Measurements from ENCODE around the gene GATAD2B.

GATAD2B gene

GRCh38 chr1:153953859-153954365 is 31.1 kb upstream of the GATAD2B start:
- Histone ChIP-seq H3K36me3 (ENCODE audit: control insufficient read depth in 5 of 5, insufficient read depth in 5 of 5, low read length in 5 of 5) (peaks cover 10 to 55% (median 46%) of the 10 kb centered on the region in 5 donors), H3K4me1 (ENCODE audit: control insufficient read depth in 5 of 5, insufficient read depth in 5 of 5, low read length in 5 of 5) (peaks cover 2 to 29% (median 27%) of the 10 kb centered on the region in 5 donors), H3K27me3 (ENCODE audit: control insufficient read depth in 5 of 5, insufficient read depth in 4 of 5, low read length in 5 of 5) (no peaks in the 10 kb centered on the region), H3K9ac (ENCODE audit: low read length in 5 of 5) (peak overlapping the region in 1 of 5 donors; percentile 13), H3K27ac (ENCODE audit: low read depth, low read length) (no peak overlapping the region), H3K4me3 (ENCODE audit: low read depth in 1 of 5, low read length in 5 of 5) (no peak overlapping the region), H3K9me3 (ENCODE audit: control insufficient read depth in 5 of 5, low read length in 5 of 5) (no peaks in the 10 kb centered on the region)

- Histone ChIP-seq H3K36me3 (ENCODE audit: control insufficient read depth in 5 of 5, insufficient read depth in 5 of 5, low read length in 5 of 5) (peaks cover 10 to 72% (median 61%) of the 10 kb centered on the region in 5 donors), H3K27me3 (ENCODE audit: control insufficient read depth in 5 of 5, insufficient read depth in 4 of 5, low read length in 5 of 5) (no peaks in the 10 kb centered on the region), H3K9ac (ENCODE audit: low read length in 5 of 5) (no peak overlapping the region), H3K4me3 (ENCODE audit: low read depth in 1 of 5, low read length in 5 of 5) (no peak overlapping the region), H3K9me3 (ENCODE audit: control insufficient read depth in 5 of 5, low read length in 5 of 5) (no peaks in the 10 kb centered on the region), H3K27ac (ENCODE audit: low read depth, low read length) (no peak overlapping the region), H3K4me1 (ENCODE audit: control insufficient read depth in 5 of 5, insufficient read depth in 5 of 5, low read length in 5 of 5) (peaks cover 2 to 19% (median 18%) of the 10 kb centered on the region in 5 donors)
Measured at GRCh38 chr1:153951801-153952200, 29.0 kb upstream of the GATAD2B start.

- Histone ChIP-seq H3K4me1 (ENCODE audit: control insufficient read depth in 5 of 5, insufficient read depth in 5 of 5, low read length in 5 of 5) (peaks cover 1 to 16% (median 14%) of the 10 kb centered on the region in 5 donors), H3K36me3 (ENCODE audit: control insufficient read depth in 5 of 5, insufficient read depth in 5 of 5, low read length in 5 of 5) (peaks cover 10 to 72% (median 61%) of the 10 kb centered on the region in 5 donors), H3K4me3 (ENCODE audit: low read depth in 1 of 5, low read length in 5 of 5) (no peak overlapping the region), H3K9me3 (ENCODE audit: control insufficient read depth in 5 of 5, low read length in 5 of 5) (no peaks in the 10 kb centered on the region), H3K9ac (ENCODE audit: low read length in 5 of 5) (no peak overlapping the region), H3K27me3 (ENCODE audit: control insufficient read depth in 5 of 5, insufficient read depth in 4 of 5, low read length in 5 of 5) (no peaks in the 10 kb centered on the region), H3K27ac (ENCODE audit: low read depth, low read length) (no peak overlapping the region)
Measured at GRCh38 chr1:153951183-153951582, 28.4 kb upstream of the GATAD2B start.

- peaks cover 10 to 64% (median 57%) of the 10 kb centered on the region in 5 donors for H3K36me3 ChIP-seq (ENCODE audit: control insufficient read depth in 5 of 5, insufficient read depth in 5 of 5, low read length in 5 of 5)
- H3K9me3 ChIP-seq (ENCODE audit: control insufficient read depth in 5 of 5, low read length in 5 of 5) = no peaks in the 10 kb centered on the region
- H3K27ac ChIP-seq (ENCODE audit: low read depth, low read length) = peak within 1 kb of the TSS; percentile 84
- no peaks in the 10 kb centered on the region for H3K27me3 ChIP-seq (ENCODE audit: control insufficient read depth in 5 of 5, insufficient read depth in 4 of 5, low read length in 5 of 5)
- peak within 1 kb of the TSS; percentile 66 to 82 (median 75) for H3K4me3 ChIP-seq (ENCODE audit: low read depth in 1 of 5, low read length in 5 of 5)
- H3K9ac ChIP-seq (ENCODE audit: low read length in 5 of 5) = peak within 1 kb of the TSS; percentile 72 to 91 (median 88)
- peaks cover 0 to 48% (median 40%) of the 10 kb centered on the region in 5 donors for H3K4me1 ChIP-seq (ENCODE audit: control insufficient read depth in 5 of 5, insufficient read depth in 5 of 5, low read length in 5 of 5)
Measured at GRCh38 chr1:153946622-153947241, 24.0 kb upstream of the GATAD2B start, which contains the start of gene DENND4B. DENND4B (minus strand) TSS chr1:153946718; CDS start chr1:153944374, 2,344 bp downstream.

GRCh38 chr1:153945795-153946621 is 23.2 kb upstream of the GATAD2B start:
- Histone ChIP-seq H3K9me3 (ENCODE audit: control insufficient read depth in 5 of 5, low read length in 5 of 5) (no peaks in the 10 kb centered on the region), H3K36me3 (ENCODE audit: control insufficient read depth in 5 of 5, insufficient read depth in 5 of 5, low read length in 5 of 5) (peaks cover 10 to 64% (median 56%) of the 10 kb centered on the region in 5 donors), H3K4me1 (ENCODE audit: control insufficient read depth in 5 of 5, insufficient read depth in 5 of 5, low read length in 5 of 5) (peaks cover 0 to 52% (median 40%) of the 10 kb centered on the region in 5 donors), H3K9ac (ENCODE audit: low read length in 5 of 5) (peak overlapping the region; percentile 72 to 91 (median 88)), H3K27me3 (ENCODE audit: control insufficient read depth in 5 of 5, insufficient read depth in 4 of 5, low read length in 5 of 5) (no peaks in the 10 kb centered on the region), H3K4me3 (ENCODE audit: low read depth in 1 of 5, low read length in 5 of 5) (peak overlapping the region; percentile 66 to 82 (median 75)), H3K27ac (ENCODE audit: low read depth, low read length) (peak overlapping the region; percentile 84)

GRCh38 chr1:153945131-153945794 is 22.5 kb upstream of the GATAD2B start:
- H3K4me3 ChIP-seq (ENCODE audit: low read depth in 1 of 5, low read length in 5 of 5) = peak overlapping the region; percentile 66 to 82 (median 75)
- no peaks in the 10 kb centered on the region for H3K9me3 ChIP-seq (ENCODE audit: control insufficient read depth in 5 of 5, low read length in 5 of 5)
- H3K4me1 ChIP-seq (ENCODE audit: control insufficient read depth in 5 of 5, insufficient read depth in 5 of 5, low read length in 5 of 5) = peaks cover 0 to 52% (median 40%) of the 10 kb centered on the region in 5 donors
- H3K27me3 ChIP-seq (ENCODE audit: control insufficient read depth in 5 of 5, insufficient read depth in 4 of 5, low read length in 5 of 5) = no peaks in the 10 kb centered on the region
- H3K9ac ChIP-seq (ENCODE audit: low read length in 5 of 5) = peak overlapping the region; percentile 72 to 91 (median 88)
- H3K27ac ChIP-seq (ENCODE audit: low read depth, low read length) = peak overlapping the region; percentile 84
- H3K36me3 ChIP-seq (ENCODE audit: control insufficient read depth in 5 of 5, insufficient read depth in 5 of 5, low read length in 5 of 5) = peaks cover 3 to 64% (median 56%) of the 10 kb centered on the region in 5 donors

GRCh38 chr1:153944827-153945117 is 22.0 kb upstream of the GATAD2B start:
- H3K27me3 ChIP-seq (ENCODE audit: control insufficient read depth in 5 of 5, insufficient read depth in 4 of 5, low read length in 5 of 5) = no peaks in the 10 kb centered on the region
- H3K4me1 ChIP-seq (ENCODE audit: control insufficient read depth in 5 of 5, insufficient read depth in 5 of 5, low read length in 5 of 5) = peaks cover 0 to 52% (median 40%) of the 10 kb centered on the region in 5 donors
- H3K4me3 ChIP-seq (ENCODE audit: low read depth in 1 of 5, low read length in 5 of 5) = peak overlapping the region; percentile 66 to 82 (median 75)
- peak overlapping the region; percentile 84 for H3K27ac ChIP-seq (ENCODE audit: low read depth, low read length)
- peak overlapping the region; percentile 38 to 91 (median 88) for H3K9ac ChIP-seq (ENCODE audit: low read length in 5 of 5)
- peaks cover 0 to 64% (median 56%) of the 10 kb centered on the region in 5 donors for H3K36me3 ChIP-seq (ENCODE audit: control insufficient read depth in 5 of 5, insufficient read depth in 5 of 5, low read length in 5 of 5)
- H3K9me3 ChIP-seq (ENCODE audit: control insufficient read depth in 5 of 5, low read length in 5 of 5) = no peaks in the 10 kb centered on the region

- Histone ChIP-seq H3K27ac (ENCODE audit: low read depth, low read length) (peak overlapping the region; percentile 84), H3K27me3 (ENCODE audit: control insufficient read depth in 5 of 5, insufficient read depth in 4 of 5, low read length in 5 of 5) (no peaks in the 10 kb centered on the region), H3K9ac (ENCODE audit: low read length in 5 of 5) (peak overlapping the region in 4 of 5 donors; percentile 72 to 91 (median 89)), H3K4me1 (ENCODE audit: control insufficient read depth in 5 of 5, insufficient read depth in 5 of 5, low read length in 5 of 5) (peaks cover 0 to 52% (median 40%) of the 10 kb centered on the region in 5 donors), H3K9me3 (ENCODE audit: control insufficient read depth in 5 of 5, low read length in 5 of 5) (no peaks in the 10 kb centered on the region), H3K4me3 (ENCODE audit: low read depth in 1 of 5, low read length in 5 of 5) (peak overlapping the region; percentile 66 to 82 (median 75)), H3K36me3 (ENCODE audit: control insufficient read depth in 5 of 5, insufficient read depth in 5 of 5, low read length in 5 of 5) (peaks cover 0 to 66% (median 61%) of the 10 kb centered on the region in 5 donors)
Measured at GRCh38 chr1:153944005-153944826, 21.4 kb upstream of the GATAD2B start.
